Neural progenitor cell (in vitro differentiated cells): ENCODE measurements around the gene NKAIN4. TPM values are rescaled to one million over a fixed set of nuclear protein-coding genes. Genes with fewer than 3 reads are reported as not detected.

Source experiments
- DNase-seq: peaks from one replicate; pipeline ENCODE4 v3.0.0-alpha.2; 2016; ENCODE audit warnings: low spot score
- H2AFZ ChIP-seq: fragments of 200-600 bp; sonication (generic); replicated peaks from 2 replicates; pipeline ENCODE4 v1.6.1; 2016; ENCODE audit warnings: antibody characterized with exemption
- H3F3A ChIP-seq: fragments of 200-600 bp; sonication (generic); 2 replicates; pipeline ENCODE4 v1.6.1; 2016; ENCODE audit warnings: antibody characterized with exemption, low read depth
- H3K27ac ChIP-seq: fragments of 200-600 bp; sonication (generic); 2 replicates; pipeline ENCODE4 v1.5.1; 2016; ENCODE audit warnings: mild to moderate bottlenecking
- H3K27me3 ChIP-seq: fragments of 200-600 bp; sonication (generic); 2 replicates; pipeline ENCODE4 v1.6.1; 2016; ENCODE audit warnings: mild to moderate bottlenecking, moderate library complexity
- H3K36me3 ChIP-seq: fragments of 200-600 bp; sonication (generic); 2 replicates; pipeline ENCODE4 v1.5.1; 2016
- H3K4me1 ChIP-seq: fragments of 200-600 bp; sonication (generic); 2 replicates; pipeline ENCODE4 v1.6.1; 2016; ENCODE audit warnings: mixed run types
- H3K4me2 ChIP-seq: fragments of 200-600 bp; sonication (generic); 2 replicates; pipeline ENCODE4 v1.6.1; 2016
- H3K4me3 ChIP-seq: fragments of 200-600 bp; sonication (generic); 2 replicates; pipeline ENCODE4 v1.5.1; 2016
- H3K79me2 ChIP-seq: fragments of 200-600 bp; sonication (generic); 2 replicates; pipeline ENCODE4 v1.6.1; 2016; ENCODE audit warnings: low read depth
- H3K9ac ChIP-seq: fragments of 200-600 bp; sonication (generic); 2 replicates; pipeline ENCODE4 v1.6.1; 2016
- H3K9me3 ChIP-seq: fragments of 200-600 bp; sonication (generic); 2 replicates; pipeline ENCODE4 v1.5.1; 2016; ENCODE audit warnings: low read depth
- H4K20me1 ChIP-seq: fragments of 200-600 bp; sonication (generic); 2 replicates; pipeline ENCODE4 v1.6.1; 2016; ENCODE audit warnings: low read depth
- H3K27ac Mint-ChIP-seq: 3 replicates; pipeline ENCODE4 v1.8.0; 2021; ENCODE audit warnings: mixed read lengths
- H3K27me3 Mint-ChIP-seq: 2 replicates; pipeline ENCODE4 v1.8.0; 2022; ENCODE audit warnings: low read depth, mild to moderate bottlenecking, inconsistent platforms, moderate library complexity, mixed read lengths; ENCODE audit not compliant: insufficient read depth
- H3K36me3 Mint-ChIP-seq: 3 replicates; pipeline ENCODE4 v1.8.0; 2021; ENCODE audit warnings: mixed read lengths
- H3K4me1 Mint-ChIP-seq: 3 replicates; pipeline ENCODE4 v1.8.0; 2021; ENCODE audit warnings: mixed read lengths
- H3K4me3 Mint-ChIP-seq: 3 replicates; pipeline ENCODE4 v1.8.0; 2021; ENCODE audit warnings: mild to moderate bottlenecking, moderate library complexity, mixed read lengths
- H3K9me3 Mint-ChIP-seq: 3 replicates; pipeline ENCODE4 v1.8.0; 2020; ENCODE audit warnings: mixed read lengths
- EZH2 ChIP-seq: fragments of 200-600 bp; sonication (generic); IDR thresholded peaks from 2 replicates; pipeline ENCODE4 v1.6.1; 2017; ENCODE audit warnings: antibody characterized with exemption, mild to moderate bottlenecking, moderate library complexity
- EZH2phosphoT487 ChIP-seq: fragments of 200-600 bp; sonication (generic); IDR thresholded peaks from 2 replicates; pipeline ENCODE4 v1.6.1; 2017; ENCODE audit warnings: antibody characterized with exemption
- total RNA-seq: library from RNA; depleted of rRNA; stranded (reverse); fragments of >200 nt; gene quantifications from 2 replicates; pipeline ENCODE4 v1.2.3, GENCODE V29; 2015; ENCODE audit warnings: low replicate concordance
- TF ChIP-seq, protein P1 (sequence below): fragments of 200-600 bp; sonication (generic); IDR thresholded peaks from 2 replicates; pipeline ENCODE4 v1.5.1; 2017; ENCODE audit warnings: antibody characterized with exemption, mild to moderate bottlenecking

NKAIN4 gene
- total RNA-seq, 1 donor from 2014 or later = 9.7 TPM

DNA sequence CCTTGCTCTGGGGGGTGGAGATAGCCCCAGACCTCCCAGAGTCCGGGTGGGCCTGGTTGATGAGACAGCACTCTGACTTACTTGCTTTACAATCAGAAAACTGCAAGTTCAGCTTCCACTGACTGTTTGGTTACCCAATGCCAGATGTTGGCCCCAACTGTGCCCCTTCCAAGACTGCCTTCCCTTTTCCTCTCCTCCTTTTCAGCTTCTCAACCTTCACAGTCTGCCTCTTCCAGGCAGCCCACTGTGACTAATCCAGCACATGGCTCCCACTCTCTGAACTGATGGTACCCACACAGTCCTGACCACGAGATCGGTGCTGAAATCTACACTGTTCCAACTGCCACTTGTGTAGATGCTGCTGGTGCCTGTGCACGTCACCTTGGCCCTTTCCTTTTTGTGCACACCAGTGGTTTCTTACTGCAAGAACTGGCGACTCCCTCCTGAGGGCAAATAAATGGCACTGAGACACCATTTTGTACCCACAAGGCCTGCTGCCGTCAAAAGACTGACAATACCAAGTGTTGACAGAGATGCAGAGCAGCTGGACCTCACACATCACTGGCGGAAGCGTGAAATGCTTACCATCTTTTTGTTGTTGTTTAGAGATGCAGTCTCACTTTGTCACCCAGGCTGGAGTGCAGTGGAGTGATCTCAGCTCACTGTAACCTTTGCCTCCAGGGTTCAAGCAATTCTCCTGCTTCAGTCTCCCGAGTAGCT lies 16.5 kb upstream of the NKAIN4 start:
- peaks cover 35% of the 10 kb centered on the region for H3K79me2 ChIP-seq

DNA sequence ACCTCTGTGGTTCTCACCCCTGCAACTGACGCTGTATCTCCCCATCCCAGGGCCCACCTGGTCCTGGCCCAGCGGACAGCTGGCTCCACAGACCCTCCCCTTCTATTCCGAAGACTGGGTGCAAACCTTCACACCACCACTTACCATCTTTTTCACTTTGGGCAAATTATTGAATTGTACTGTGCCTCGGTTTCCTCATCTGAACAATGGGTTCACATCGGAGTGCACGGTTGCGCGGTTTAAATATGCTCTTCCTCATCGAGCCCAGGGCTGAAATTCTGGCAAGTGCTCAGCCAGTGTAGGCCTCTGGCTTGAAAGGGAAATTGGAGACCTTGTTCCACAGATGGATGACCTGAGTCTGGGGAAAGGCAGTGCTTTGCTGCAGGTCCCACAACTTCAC lies 15.5 kb upstream of the NKAIN4 start:
- Histone ChIP-seq H2AFZ (no peak overlapping the region), H3K4me2 (no peak overlapping the region), H3K36me3 (no peaks in the 10 kb centered on the region), H3K4me3 (no peak overlapping the region), H3K79me2 (peaks cover 24% of the 10 kb centered on the region), H3K4me1 (peaks cover 13% of the 10 kb centered on the region), H3K9ac (no peak overlapping the region), H3K27me3 (no peaks in the 10 kb centered on the region), H4K20me1 (peaks cover 22% of the 10 kb centered on the region), H3K27ac (no peak overlapping the region), H3K9me3 (no peaks in the 10 kb centered on the region), H3F3A (no peaks in the 10 kb centered on the region)
- Mint-ChIP-seq H3K4me1 (peaks cover 50% of the 10 kb centered on the region), H3K27ac (peak overlapping the region; percentile 76), H3K36me3 (peaks cover 7% of the 10 kb centered on the region), H3K4me3 (no peak overlapping the region), H3K27me3 (peaks cover 12% of the 10 kb centered on the region), H3K9me3 (peaks cover 2% of the 10 kb centered on the region)
- DNase-seq = no peak
- TF ChIP-seq EZH2 = no peak
- TF ChIP-seq, protein P1, sequence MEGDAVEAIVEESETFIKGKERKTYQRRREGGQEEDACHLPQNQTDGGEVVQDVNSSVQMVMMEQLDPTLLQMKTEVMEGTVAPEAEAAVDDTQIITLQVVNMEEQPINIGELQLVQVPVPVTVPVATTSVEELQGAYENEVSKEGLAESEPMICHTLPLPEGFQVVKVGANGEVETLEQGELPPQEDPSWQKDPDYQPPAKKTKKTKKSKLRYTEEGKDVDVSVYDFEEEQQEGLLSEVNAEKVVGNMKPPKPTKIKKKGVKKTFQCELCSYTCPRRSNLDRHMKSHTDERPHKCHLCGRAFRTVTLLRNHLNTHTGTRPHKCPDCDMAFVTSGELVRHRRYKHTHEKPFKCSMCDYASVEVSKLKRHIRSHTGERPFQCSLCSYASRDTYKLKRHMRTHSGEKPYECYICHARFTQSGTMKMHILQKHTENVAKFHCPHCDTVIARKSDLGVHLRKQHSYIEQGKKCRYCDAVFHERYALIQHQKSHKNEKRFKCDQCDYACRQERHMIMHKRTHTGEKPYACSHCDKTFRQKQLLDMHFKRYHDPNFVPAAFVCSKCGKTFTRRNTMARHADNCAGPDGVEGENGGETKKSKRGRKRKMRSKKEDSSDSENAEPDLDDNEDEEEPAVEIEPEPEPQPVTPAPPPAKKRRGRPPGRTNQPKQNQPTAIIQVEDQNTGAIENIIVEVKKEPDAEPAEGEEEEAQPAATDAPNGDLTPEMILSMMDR = no peak
- no peak for TF ChIP-seq EZH2phosphoT487

More for the DNA sequence above, 16.5 kb upstream of the NKAIN4 start:
- no peak for TF ChIP-seq EZH2phosphoT487
- TF ChIP-seq EZH2 = no peak
- TF ChIP-seq, protein P1 = no peak
- H2AFZ ChIP-seq = no peak overlapping the region
- no peak overlapping the region for H3K27ac ChIP-seq
- no peaks in the 10 kb centered on the region for H3K27me3 ChIP-seq
- no peak overlapping the region for H3K4me3 ChIP-seq
- H3F3A ChIP-seq = no peaks in the 10 kb centered on the region
- Mint-ChIP-seq H3K27me3 (peaks cover 12% of the 10 kb centered on the region), H3K9me3 (peaks cover 2% of the 10 kb centered on the region), H3K4me3 (peak overlapping the region; percentile 88), H3K27ac (no peak overlapping the region), H3K4me1 (peaks cover 47% of the 10 kb centered on the region), H3K36me3 (peaks cover 7% of the 10 kb centered on the region)
- no peak overlapping the region for H3K9ac ChIP-seq
- peaks cover 31% of the 10 kb centered on the region for H4K20me1 ChIP-seq
- no peaks in the 10 kb centered on the region for H3K36me3 ChIP-seq
- H3K4me1 ChIP-seq = peaks cover 13% of the 10 kb centered on the region
- no peaks in the 10 kb centered on the region for H3K9me3 ChIP-seq
- H3K4me2 ChIP-seq = no peak overlapping the region
- no peak for DNase-seq

DNA sequence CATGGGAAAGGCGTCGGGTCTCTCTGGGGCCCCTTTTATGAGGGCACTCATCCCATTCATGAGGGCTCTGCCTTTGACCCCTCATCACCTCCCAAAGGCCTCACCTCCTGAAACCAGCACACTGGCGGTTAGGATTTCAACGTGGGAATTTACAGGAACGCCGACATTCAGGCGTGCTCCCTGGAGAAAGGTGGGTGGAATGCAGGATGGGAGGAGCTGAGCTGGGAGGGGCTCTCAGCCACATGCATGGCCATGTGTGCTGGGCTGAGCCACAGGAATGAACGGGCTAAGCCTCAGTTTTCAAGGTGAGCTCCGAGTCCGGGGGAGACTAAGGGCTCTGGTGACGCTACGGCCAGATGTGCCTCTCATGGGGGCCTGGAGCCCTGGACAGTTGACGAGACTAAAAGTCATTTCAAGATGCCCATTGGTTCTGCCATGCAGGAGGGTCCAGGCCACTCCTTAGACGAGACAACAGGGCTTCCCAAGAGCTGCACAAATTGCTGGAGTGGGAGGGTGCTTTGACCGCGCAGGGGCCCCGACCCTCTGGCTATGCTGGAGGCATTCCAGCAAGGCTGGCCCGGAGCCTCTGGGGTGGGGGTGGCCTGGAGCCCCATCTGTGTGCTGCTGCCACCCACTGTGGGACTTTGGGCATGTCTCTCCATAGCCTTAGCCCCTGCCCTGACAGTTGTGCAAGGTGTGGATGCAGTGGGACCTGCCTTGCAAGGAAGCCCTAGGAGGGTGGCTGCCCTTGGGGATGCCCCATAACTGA lies 14.6 kb upstream of the NKAIN4 start:
- no peak for DNase-seq
- H3K4me1 ChIP-seq = peaks cover 9% of the 10 kb centered on the region
- H3K4me1 Mint-ChIP-seq = peaks cover 56% of the 10 kb centered on the region
- no peak overlapping the region for H3K4me3 Mint-ChIP-seq
- no peak overlapping the region for H2AFZ ChIP-seq
- peaks cover 7% of the 10 kb centered on the region for H3K36me3 Mint-ChIP-seq
- TF ChIP-seq EZH2 = no peak
- no peak for TF ChIP-seq EZH2phosphoT487
- TF ChIP-seq, protein P1 = no peak
- no peak overlapping the region for H3K27ac ChIP-seq
- no peaks in the 10 kb centered on the region for H3K27me3 ChIP-seq
- no peak overlapping the region for H3K4me2 ChIP-seq
- no peak overlapping the region for H3K4me3 ChIP-seq
- H3K9ac ChIP-seq = no peak overlapping the region
- no peaks in the 10 kb centered on the region for H3F3A ChIP-seq
- peak overlapping the region; percentile 91 for H3K27ac Mint-ChIP-seq
- peaks cover 15% of the 10 kb centered on the region for H3K79me2 ChIP-seq
- H3K27me3 Mint-ChIP-seq = peaks cover 12% of the 10 kb centered on the region
- no peaks in the 10 kb centered on the region for H3K36me3 ChIP-seq
- H3K9me3 Mint-ChIP-seq = peaks cover 2% of the 10 kb centered on the region
- no peaks in the 10 kb centered on the region for H3K9me3 ChIP-seq
- peaks cover 13% of the 10 kb centered on the region for H4K20me1 ChIP-seq
